Measurements from ENCODE around the gene BZW2.

The BZW2 gene
- 33.0 to 156 (median 38.4) reads per million in 3 experiments for total RNA-seq

GRCh38 chr7:16645593-16646471, at the start of gene BZW2, which contains the start of gene ANKMY2:
TSS of gene BZW2 (plus strand) at chr7:16646181. CDS start at chr7:16665444, 19,263 bp downstream.
TSS of gene ANKMY2 (minus strand) at chr7:16645754. CDS start at chr7:16645573, 181 bp downstream.
- DNase-seq = peak; percentile 94

- DNase-seq = no peak
Observed at GRCh38 chr7:16598015-16598414, 48.0 kb upstream of the BZW2 start.

GRCh38 chr7:16599860-16600259, 46.1 kb upstream of the BZW2 start:
- DNase-seq = no peak

GRCh38 chr7:16603633-16604032, 42.3 kb upstream of the BZW2 start:
- DNase-seq = no peak

GRCh38 chr7:16604054-16604453, 41.9 kb upstream of the BZW2 start:
- DNase-seq = no peak

GRCh38 chr7:16606704-16607103, 39.3 kb upstream of the BZW2 start:
- no peak for DNase-seq

GRCh38 chr7:16609842-16610450, 36.0 kb upstream of the BZW2 start:
- no peak for DNase-seq

GRCh38 chr7:16611711-16612110, 34.3 kb upstream of the BZW2 start:
- DNase-seq = no peak

- DNase-seq = no peak
Observed at GRCh38 chr7:16615228-16615627, 30.8 kb upstream of the BZW2 start.

GRCh38 chr7:16616122-16616521, 29.9 kb upstream of the BZW2 start:
- no peak for DNase-seq

GRCh38 chr7:16616542-16616941, 29.4 kb upstream of the BZW2 start:
- DNase-seq = no peak

- DNase-seq = no peak
Observed at GRCh38 chr7:16619979-16620408, 26.0 kb upstream of the BZW2 start.

GRCh38 chr7:16626388-16626787, 19.6 kb upstream of the BZW2 start:
- no peak for DNase-seq

GRCh38 chr7:16627236-16627635, 18.7 kb upstream of the BZW2 start:
- DNase-seq = no peak

- DNase-seq = no peak
Observed at GRCh38 chr7:16630654-16631053, 15.3 kb upstream of the BZW2 start.

GRCh38 chr7:16634271-16634738, 11.7 kb upstream of the BZW2 start:
- DNase-seq = no peak

- DNase-seq = no peak
Observed at GRCh38 chr7:16636555-16637101, 9.4 kb upstream of the BZW2 start.

- DNase-seq = no peak
Observed at GRCh38 chr7:16637379-16637778, 8.6 kb upstream of the BZW2 start.

GRCh38 chr7:16638282-16639280, 7.4 kb upstream of the BZW2 start:
- DNase-seq = no peak

GRCh38 chr7:16644157-16644556, 1.8 kb upstream of the BZW2 start:
- DNase-seq = no peak

- peak; percentile 54 for DNase-seq
Observed at GRCh38 chr7:16644636-16645592, 1.1 kb upstream of the BZW2 start.
